SH-SY5Y (cell line): ENCODE measurements around the gene VAPB.

Source experiments
- GATA2 ChIP-seq: IDR thresholded peaks from 2 replicates; pipeline ENCODE4 v1.6.1; 2011; ENCODE audit warnings: mild to moderate bottlenecking, low read depth, low read length
- GATA3 ChIP-seq: IDR thresholded peaks from 2 replicates; pipeline ENCODE4 v1.6.1; 2011; ENCODE audit warnings: low read depth, mild to moderate bottlenecking, low read length, moderate library complexity

DNA sequence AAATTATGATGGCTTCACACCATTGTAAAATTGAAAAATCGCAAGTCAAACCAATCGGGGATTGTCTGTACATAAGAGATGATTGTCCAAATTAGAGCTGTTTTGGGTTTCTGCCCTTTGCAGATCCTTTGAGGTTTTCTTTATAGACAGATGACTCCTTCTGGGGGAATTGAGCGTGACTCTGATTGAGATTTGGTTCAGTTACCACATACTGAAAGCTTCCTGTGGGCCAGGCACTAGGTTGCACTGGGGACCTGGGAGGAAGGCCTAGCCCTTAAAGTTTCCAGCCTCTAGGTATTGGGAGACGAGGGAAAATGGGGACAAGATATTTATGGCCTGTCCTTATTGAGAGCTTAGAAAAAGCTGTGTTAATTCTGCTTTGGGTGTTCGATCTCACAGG, 9.2 kb downstream of the VAPB start:
- TF ChIP-seq GATA2, result no peak
- no peak for TF ChIP-seq GATA3
